OCI-LY3 (cell line): Measurements from ENCODE around the gene CCDC78.

Experiments used
- EZH2phosphoT487 ChIP-seq: fragments of 200-600 bp; shearing (Covaris generic); IDR thresholded peaks from 2 replicates; pipeline ENCODE4 v1.6.1; 2018; ENCODE audit warnings: antibody characterized with exemption, mixed run types, low read depth
- TF ChIP-seq, protein P1 (sequence below): fragments of 200-600, 300-600 bp; sonication (generic); IDR thresholded peaks from 2 replicates; pipeline ENCODE4 v1.5.1; 2014; ENCODE audit warnings: antibody characterized with exemption, low read length, low read depth

DNA sequence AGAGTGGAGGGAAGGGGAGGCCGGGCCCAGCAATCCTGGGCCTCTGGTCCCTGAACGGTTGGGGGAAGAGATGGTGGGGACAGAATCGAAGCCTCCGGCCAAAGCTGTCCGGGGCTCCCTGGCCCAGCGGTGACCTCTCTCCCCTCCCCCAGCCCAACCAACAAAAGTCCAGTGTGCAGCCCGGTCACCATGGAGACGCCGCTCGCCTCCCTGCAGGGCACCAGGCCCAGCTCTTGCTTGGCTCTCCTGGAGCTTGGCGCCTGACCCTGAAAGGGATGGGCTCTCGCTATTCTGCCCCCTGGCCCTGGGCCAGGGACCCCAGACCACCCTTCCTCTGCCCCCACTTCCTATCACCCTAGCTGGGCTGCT lies 10.1 kb downstream of the CCDC78 start:
- TF ChIP-seq, protein P1, sequence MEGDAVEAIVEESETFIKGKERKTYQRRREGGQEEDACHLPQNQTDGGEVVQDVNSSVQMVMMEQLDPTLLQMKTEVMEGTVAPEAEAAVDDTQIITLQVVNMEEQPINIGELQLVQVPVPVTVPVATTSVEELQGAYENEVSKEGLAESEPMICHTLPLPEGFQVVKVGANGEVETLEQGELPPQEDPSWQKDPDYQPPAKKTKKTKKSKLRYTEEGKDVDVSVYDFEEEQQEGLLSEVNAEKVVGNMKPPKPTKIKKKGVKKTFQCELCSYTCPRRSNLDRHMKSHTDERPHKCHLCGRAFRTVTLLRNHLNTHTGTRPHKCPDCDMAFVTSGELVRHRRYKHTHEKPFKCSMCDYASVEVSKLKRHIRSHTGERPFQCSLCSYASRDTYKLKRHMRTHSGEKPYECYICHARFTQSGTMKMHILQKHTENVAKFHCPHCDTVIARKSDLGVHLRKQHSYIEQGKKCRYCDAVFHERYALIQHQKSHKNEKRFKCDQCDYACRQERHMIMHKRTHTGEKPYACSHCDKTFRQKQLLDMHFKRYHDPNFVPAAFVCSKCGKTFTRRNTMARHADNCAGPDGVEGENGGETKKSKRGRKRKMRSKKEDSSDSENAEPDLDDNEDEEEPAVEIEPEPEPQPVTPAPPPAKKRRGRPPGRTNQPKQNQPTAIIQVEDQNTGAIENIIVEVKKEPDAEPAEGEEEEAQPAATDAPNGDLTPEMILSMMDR: no peak
- no peak for TF ChIP-seq EZH2phosphoT487
